Measurements from ENCODE around the gene CFAP161.

The CFAP161 gene

DNA sequence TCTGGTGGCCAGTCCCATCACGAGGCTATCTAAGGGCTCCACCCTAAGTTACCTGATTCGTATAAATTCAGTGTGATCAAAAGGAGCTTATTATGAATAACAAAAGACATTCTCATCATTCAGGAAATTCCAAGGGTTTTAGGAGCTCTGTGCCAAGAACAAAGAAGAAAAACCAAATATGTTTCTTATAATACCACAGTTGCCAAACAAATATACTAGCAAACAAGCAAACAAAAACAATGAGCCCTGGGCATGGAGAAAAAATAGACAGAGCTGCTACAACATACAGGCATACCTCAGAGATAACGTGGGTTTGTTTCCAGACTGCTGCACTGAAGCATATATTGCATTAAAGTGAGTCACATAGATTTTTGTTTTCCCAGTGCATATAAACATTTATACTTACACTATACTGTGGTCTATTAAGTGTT lies 20.2 kb upstream of the CFAP161 start:
- Mint-ChIP-seq H3K27ac (no peak overlapping the region), H3K36me3 (ENCODE audit: low read depth) (no peaks in the 10 kb centered on the region), H3K27me3 (ENCODE audit: low read depth, poor library complexity) (peaks cover 22% of the 10 kb centered on the region)

DNA sequence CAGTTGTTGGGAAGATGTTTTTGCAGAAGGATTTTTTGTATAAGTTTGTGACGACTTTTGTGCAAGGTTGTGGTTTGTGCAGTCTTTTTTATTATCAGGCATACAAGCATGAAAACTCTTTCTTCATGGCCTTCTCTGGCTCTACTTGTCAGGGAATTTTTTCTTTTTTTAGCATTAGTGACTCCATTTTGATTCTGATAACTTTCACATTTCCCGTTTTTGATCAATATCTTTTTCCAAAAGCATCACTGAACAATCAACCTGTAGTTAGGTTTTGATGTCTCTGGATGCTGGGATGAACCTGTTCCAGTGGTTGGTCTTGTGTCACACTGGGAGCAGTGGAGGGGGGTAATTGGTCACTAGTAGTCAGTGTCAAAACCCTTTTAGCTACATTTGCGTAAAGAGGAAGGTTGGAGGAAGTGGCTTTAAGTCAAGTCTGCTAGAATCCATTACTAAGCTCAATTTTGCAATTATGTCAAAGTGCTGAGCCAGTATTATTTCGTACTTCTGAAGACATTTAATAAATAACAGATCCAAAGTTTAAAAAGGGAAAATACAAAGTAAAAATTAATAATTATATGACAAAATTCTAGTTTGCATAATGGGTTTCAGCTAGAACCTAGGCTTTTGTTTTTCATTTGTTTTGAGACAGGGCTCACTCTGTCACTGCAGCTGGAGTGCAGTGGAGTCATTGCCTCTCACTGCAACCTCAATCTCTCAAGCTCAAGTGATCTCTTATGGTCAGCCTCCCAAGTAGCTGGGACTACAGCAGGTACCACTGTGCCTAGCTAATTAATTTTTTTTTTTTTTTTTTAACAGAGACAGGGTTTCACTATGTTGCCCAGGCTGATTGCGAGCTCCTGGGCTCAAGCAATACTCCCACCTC lies 18.8 kb upstream of the CFAP161 start:
- H3K27me3 Mint-ChIP-seq (ENCODE audit: low read depth, poor library complexity): peaks cover 14% of the 10 kb centered on the region
- TF ChIP-seq CTCF (IDR thresholded peaks at IDR 0.05): no peak
- no peak overlapping the region for H3K4me3 Mint-ChIP-seq
- H3K4me1 Mint-ChIP-seq: peaks cover 13% of the 10 kb centered on the region
- no peak for DNase-seq
- no peak overlapping the region for H3K27ac Mint-ChIP-seq
- no peaks in the 10 kb centered on the region for H3K36me3 Mint-ChIP-seq (ENCODE audit: low read depth)
- H3K9me3 Mint-ChIP-seq: peaks cover 3% of the 10 kb centered on the region

More for the DNA sequence above, 20.2 kb upstream of the CFAP161 start:
- Mint-ChIP-seq H3K9me3 (no peaks in the 10 kb centered on the region), H3K4me3 (no peak overlapping the region), H3K4me1 (peaks cover 13% of the 10 kb centered on the region)
- no peak for DNase-seq
- TF ChIP-seq CTCF (IDR thresholded peaks at IDR 0.05): no peak

DNA sequence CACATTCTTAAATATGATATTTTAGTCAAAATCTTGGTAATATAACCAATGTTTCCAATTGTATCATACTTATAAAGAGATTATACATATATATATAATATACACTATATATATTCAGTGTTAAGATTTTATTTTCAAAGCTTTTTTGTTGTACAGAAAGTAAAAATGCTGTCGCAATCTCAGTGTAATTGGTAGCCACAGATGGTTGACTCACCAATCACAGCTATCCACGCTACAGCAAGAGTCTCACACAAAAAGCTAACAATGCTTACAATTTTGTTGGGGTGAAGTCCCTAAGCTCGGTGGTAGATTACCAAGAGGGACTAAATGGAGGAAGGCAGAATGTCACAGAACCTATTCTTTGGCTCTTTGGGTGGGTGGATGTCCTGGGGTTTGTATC lies 16.9 kb upstream of the CFAP161 start:
- no peak for TF ChIP-seq CTCF (IDR thresholded peaks at IDR 0.05)
- peaks cover 8% of the 10 kb centered on the region for H3K4me1 Mint-ChIP-seq
- H3K36me3 Mint-ChIP-seq (ENCODE audit: low read depth): no peaks in the 10 kb centered on the region
- peaks cover 5% of the 10 kb centered on the region for H3K27me3 Mint-ChIP-seq (ENCODE audit: low read depth, poor library complexity)
- H3K4me3 Mint-ChIP-seq: no peak overlapping the region
- no peak overlapping the region for H3K27ac Mint-ChIP-seq
- H3K9me3 Mint-ChIP-seq: peaks cover 13% of the 10 kb centered on the region
- DNase-seq: no peak

DNA sequence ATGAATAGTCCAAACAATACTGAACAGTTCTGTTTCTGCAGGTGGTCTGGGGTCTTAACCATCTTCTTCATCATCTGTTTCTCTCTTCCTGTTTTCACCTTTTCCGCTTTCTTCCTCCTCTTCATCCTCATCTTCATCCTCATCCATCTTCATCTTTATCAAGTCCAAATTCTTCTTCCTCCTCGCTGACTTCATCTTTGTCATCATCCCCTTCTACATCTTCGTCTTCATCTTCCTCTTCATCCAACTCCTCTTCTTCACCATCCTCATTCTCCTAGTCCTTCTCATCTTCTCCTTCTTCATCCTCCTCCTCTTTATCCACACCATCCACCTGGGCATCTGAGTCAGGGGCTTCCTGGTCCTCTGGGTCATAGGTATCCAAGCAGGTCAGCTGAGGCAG lies 16.5 kb upstream of the CFAP161 start:
- no peak overlapping the region for H3K27ac Mint-ChIP-seq
- peaks cover 8% of the 10 kb centered on the region for H3K4me1 Mint-ChIP-seq
- DNase-seq: no peak
- H3K4me3 Mint-ChIP-seq: no peak overlapping the region
- H3K36me3 Mint-ChIP-seq (ENCODE audit: low read depth): no peaks in the 10 kb centered on the region
- TF ChIP-seq CTCF (IDR thresholded peaks at IDR 0.05): no peak
- peaks cover 16% of the 10 kb centered on the region for H3K9me3 Mint-ChIP-seq
- H3K27me3 Mint-ChIP-seq (ENCODE audit: low read depth, poor library complexity): peaks cover 5% of the 10 kb centered on the region

GRCh38 chr15:81118361-81118760 lies 15.7 kb upstream of the CFAP161 start:
- Mint-ChIP-seq H3K27ac (no peak overlapping the region), H3K9me3 (peaks cover 21% of the 10 kb centered on the region), H3K4me3 (no peak overlapping the region), H3K4me1 (peaks cover 6% of the 10 kb centered on the region), H3K36me3 (ENCODE audit: low read depth) (no peaks in the 10 kb centered on the region), H3K27me3 (ENCODE audit: low read depth, poor library complexity) (peaks cover 10% of the 10 kb centered on the region)
- no peak for DNase-seq
- no peak for TF ChIP-seq CTCF (IDR thresholded peaks at IDR 0.05)

- Mint-ChIP-seq H3K27ac (no peak overlapping the region), H3K9me3 (peaks cover 21% of the 10 kb centered on the region), H3K4me1 (no peaks in the 10 kb centered on the region), H3K27me3 (ENCODE audit: low read depth, poor library complexity) (peaks cover 19% of the 10 kb centered on the region), H3K4me3 (no peak overlapping the region), H3K36me3 (ENCODE audit: low read depth) (no peaks in the 10 kb centered on the region)
- no peak for DNase-seq
- no peak for TF ChIP-seq CTCF (IDR thresholded peaks at IDR 0.05)
These were observed 14.0 kb upstream of the CFAP161 start for GRCh38 chr15:81120069-81120468.
